HG03469 (cell line): ENCODE measurements around the gene DPCD.

Experiments
- ATAC-seq: cut with Tn5 transposase; IDR thresholded peaks from one replicate; pipeline ENCODE4 v1.9.1; 2021; ENCODE audit warnings: mild to moderate bottlenecking, moderate library complexity, moderate number of reproducible peaks; ENCODE audit not compliant: unreplicated experiment

Gene DPCD

DNA sequence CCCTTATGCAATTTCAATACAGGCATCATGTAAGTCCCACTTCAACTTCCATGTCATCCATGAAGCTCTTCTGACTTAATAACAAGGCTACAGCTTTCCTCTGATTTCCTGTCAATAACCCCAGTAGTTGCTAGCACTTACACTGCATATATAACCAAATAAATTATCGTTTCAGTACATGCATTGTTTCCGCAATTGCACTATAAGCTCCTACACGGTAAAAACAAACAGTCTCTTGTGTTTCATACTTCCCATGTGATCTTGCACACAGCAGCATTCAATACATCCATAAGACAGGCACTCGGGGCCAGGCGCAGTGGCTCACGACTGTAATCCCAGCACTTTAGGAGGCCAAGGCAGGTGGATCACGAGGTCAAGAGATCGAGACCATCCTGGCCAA, 65.4 kb downstream of the DPCD start:
- ATAC-seq = no peak

DNA sequence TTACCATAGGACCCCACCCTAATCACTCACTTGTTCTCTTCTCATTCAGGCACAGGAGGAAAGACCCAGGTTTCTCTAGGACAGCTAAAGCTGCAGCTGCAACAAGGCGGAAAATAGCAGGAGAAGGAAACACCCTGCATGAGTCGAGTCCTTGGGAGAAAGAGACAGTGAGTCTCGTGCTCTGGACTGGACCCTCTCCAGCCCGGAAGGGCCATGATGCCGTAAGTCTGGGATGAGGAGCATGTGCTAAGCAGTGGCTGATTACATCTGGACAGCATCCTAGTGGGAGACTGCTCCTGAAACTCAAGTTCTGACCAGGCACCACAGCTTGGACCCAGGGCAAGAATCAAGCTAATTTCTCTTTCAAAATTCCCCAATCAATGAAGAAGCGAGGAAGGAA, 67.4 kb downstream of the DPCD start:
- no peak for ATAC-seq

DNA sequence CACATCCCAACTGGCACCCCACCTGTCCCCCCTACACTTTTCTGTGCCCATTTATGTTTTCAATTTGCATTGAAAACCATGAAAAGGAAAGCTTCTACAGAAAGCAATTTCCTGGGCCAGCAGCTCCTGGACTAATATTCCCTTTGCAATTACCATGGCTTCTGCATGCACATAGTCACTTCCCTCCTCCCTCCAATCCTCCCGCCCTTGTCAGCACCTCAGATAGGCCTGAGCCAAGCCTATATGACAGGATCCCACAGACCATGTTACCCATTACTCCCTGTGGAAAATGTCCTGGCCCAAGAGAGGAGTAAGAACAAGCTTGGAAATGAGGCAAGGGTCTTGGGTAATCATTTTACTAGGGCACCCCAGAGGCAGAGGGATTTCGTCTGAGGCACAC, 68.8 kb downstream of the DPCD start:
- ATAC-seq = no peak

DNA sequence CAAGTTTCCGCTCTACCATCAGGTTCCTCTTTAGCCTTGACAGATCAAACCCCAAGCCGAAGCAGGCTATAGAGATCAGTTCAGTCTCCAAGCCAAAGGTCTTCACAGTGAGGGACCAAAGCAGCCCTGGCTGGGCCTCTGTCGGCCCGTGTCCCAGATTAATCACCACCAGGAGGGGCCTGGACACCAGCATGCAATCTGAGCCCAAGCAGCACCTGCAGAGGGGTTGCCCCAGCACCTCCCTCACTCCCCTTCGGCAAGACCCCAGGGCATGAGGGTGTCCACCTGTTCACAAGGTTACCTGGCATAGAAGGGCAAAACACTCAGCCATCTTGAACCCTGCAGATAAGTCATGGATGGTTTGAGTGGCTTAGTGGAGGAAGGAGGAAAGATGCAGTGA, 70.9 kb downstream of the DPCD start:
- ATAC-seq = no peak
